Heart right ventricle (tissue), 16 donors: ENCODE data around the gene RNF115. TPM values are rescaled to one million over a fixed set of nuclear protein-coding genes. Genes with fewer than 3 reads are reported as not detected.

ENCODE experiments used
- ATAC-seq, 8 donors: fragments of 200-7000 bp; cut with Tn5 transposase; one replicate each; pipeline ENCODE4 v1.9.1; 2020; ENCODE audit warnings: mild to moderate bottlenecking in 8 of 8, moderate library complexity in 8 of 8, moderate number of reproducible peaks in 1 of 8
- DNase-seq, 2 donors: peaks; one replicate each; pipeline ENCODE4 v3.0.0-alpha.2; 2020
- H3K27ac ChIP-seq, 10 donors: fragments of 200-600 bp; sonication (generic) in 2 of 10; one replicate each; pipeline versions ENCODE4 v1.5.0 to v1.8.0; 2020 to 2022; ENCODE audit warnings: mild to moderate bottlenecking in 3 of 10
- H3K27me3 ChIP-seq, 7 donors: fragments of 200-600 bp; one replicate each; pipeline ENCODE4 v1.8.0; 2021 to 2022; ENCODE audit warnings: mild to moderate bottlenecking in 2 of 7
- H3K36me3 ChIP-seq, 9 donors: fragments of 200-600 bp; sonication (generic) in 1 of 9; one replicate each; pipeline versions ENCODE4 v1.5.0 to v1.8.0; 2020 to 2022; ENCODE audit warnings: mild to moderate bottlenecking in 2 of 9
- H3K4me1 ChIP-seq, 9 donors: fragments of 200-600 bp; sonication (generic) in 1 of 9; one replicate each; pipeline versions ENCODE4 v1.5.0 to v1.8.0; 2020 to 2022; ENCODE audit warnings: mild to moderate bottlenecking in 4 of 9
- H3K4me3 ChIP-seq, 10 donors: fragments of 200-600 bp; sonication (generic) in 2 of 10; one replicate each; pipeline versions ENCODE4 v1.5.0 to v1.8.0; 2020 to 2022; ENCODE audit warnings: mild to moderate bottlenecking in 7 of 10, moderate library complexity in 2 of 10
- H3K9me3 ChIP-seq, 11 donors: fragments of 200-600 bp in 10 of 11; sonication (generic) in 2 of 11; one replicate each; pipeline versions ENCODE4 v1.5.0 to v1.8.0; 2013 to 2022; ENCODE audit warnings: mild to moderate bottlenecking in 2 of 11, control low read depth in 1 of 11, moderate library complexity in 1 of 11
- CTCF ChIP-seq, 9 donors: fragments of 200-600 bp; sonication (generic) in 2 of 9; IDR thresholded peaks; one replicate each; pipeline versions ENCODE4 v1.5.0 to v1.8.0; 2021 to 2022; ENCODE audit warnings: antibody characterized with exemption in 9 of 9, mild to moderate bottlenecking in 5 of 9, moderate library complexity in 1 of 9
- WGBS, 2 donors: extraction: QIAGEN DNeasy Blood & Tissue Kit; methylation state at CpG; one replicate each; pipeline ENCODE4 v1.1.7; 2013; ENCODE audit warnings: inconsistent platforms in 1 of 2; 5-methylcytosine and 5-hydroxymethylcytosine counted together
- intact Hi-C, 10 donors: fragments of 100-400 bp; cut with DNase I; formaldehyde crosslinking; loops; one replicate each; pipeline versions ENCODE4 v1.11.1 to v1.14.2; 2022
- polyA plus RNA-seq, 2 donors: library from polyadenylated mRNA; stranded (reverse); fragments of 200-250 nt; gene quantifications; one replicate each; pipeline ENCODE4 v1.2.3, GENCODE V29; 2013
- total RNA-seq, 10 donors: library from RNA; stranded (reverse); fragmentation: NEBNext Ultra II Directional in 3 of 10; extraction: Animal tissue kit (Norgen Biotek cat#: 25700) in 3 of 10; gene quantifications; one replicate each; pipeline versions ENCODE4 v1.2.1 to v1.2.4, GENCODE V29; 2021 to 2023
- donor health status: Arrhythmogenic right ventricular cardiomyopathy.
- donor health status: ischemic (EF 13 %, LVEDD 7.1; RV severe dilation, severe dysfunction).
- donor health status: healthy with polysubstance abuse.
- donor health status: DM: no; HTN: yes; CAD: no.
- donor health status: DM: no; HTN: no; CAD: no.
- donor health status: ischemic (EF 25% LVEDD 6.9; RV normal size, moderate dysfunction).
- donor health status: ischemic (EF 25% LVEDD 5.7; RV mildly dilated, moderate dysfunction).
- donor health status: healthy.
- donor health status: DM: yes; HTN: yes; CAD: no.
- donor health status: Ischemic cardiomyopathy.
- donor health status: ischemic (EF 35%, LVEDD 5.7; RV mildly dilated, moderate dysfunction).
- donor health status: nonischemic (EF 11% LVEDD 7.7; RV severe dilation, severe dysfunction).
- donor health status: DM: yes; HTN: yes; CAD: no.
- donor health status: PGD.
- donor health status: ischemic (EF 29% LVEDD 5.4; RV normal size, mild dysfunction).
- donor health status: nonischemic (EF 23%, LVEDD 6.1; RV moderate dilation, normal function).

The RNF115 gene
- total and polyA plus RNA-seq, 12 donors, result 12.8 to 99.0 (median 48.9) TPM

GRCh38 chr1:145847827-145848226 lies 23.9 kb upstream of the RNF115 start:
- DNase-seq (no peak), ATAC-seq (no peak)
- no peak for TF ChIP-seq CTCF (IDR thresholded peaks at IDR 0.05)
- Histone ChIP-seq H3K36me3 (peaks cover 0 to 66% (median 33%) of the 10 kb centered on the region in 9 donors), H3K27ac (no peak overlapping the region), H3K4me1 (peaks cover 0 to 19% (median 16%) of the 10 kb centered on the region in 9 donors), H3K4me3 (no peak overlapping the region), H3K9me3 (no peaks in the 10 kb centered on the region), H3K27me3 (no peaks in the 10 kb centered on the region)
- 76% methylated on average over 3 of the region's 3 CpGs for WGBS, 2 donors
- intact Hi-C loops, result loop anchor here in 8 of 10 donors (5.0 to 10.0 kb wide), 9 partner anchors 63 to 169 kb away; partner anchors contain the start of genes ITGA10 (in 3 of the 8) and PEX11B (in 3 of the 8)

GRCh38 chr1:145846201-145846612 lies 22.3 kb upstream of the RNF115 start:
- WGBS, 2 donors, result 66 to 74% methylated on average over 3 of the region's 3 CpGs
- H3K9me3 ChIP-seq, result no peaks in the 10 kb centered on the region
- peak in 1 of 2 donors; percentile 13 for DNase-seq
- intact Hi-C loops, result loop anchor here in 8 of 10 donors (5.0 to 10.0 kb wide), 9 partner anchors 61 to 171 kb away; partner anchors contain the start of genes ITGA10 (in 3 of the 8) and PEX11B (in 3 of the 8)
- H3K36me3 ChIP-seq, result peaks cover 0 to 66% (median 39%) of the 10 kb centered on the region in 9 donors
- peaks cover 0 to 19% (median 16%) of the 10 kb centered on the region in 9 donors for H3K4me1 ChIP-seq
- H3K4me3 ChIP-seq, result peak overlapping the region in 9 of 10 donors; percentile 40 to 69 (median 65)
- no peaks in the 10 kb centered on the region for H3K27me3 ChIP-seq
- peak; percentile 35 to 72 (median 54) for ATAC-seq
- peak overlapping the region in 9 of 10 donors; percentile 48 to 86 (median 81) for H3K27ac ChIP-seq
- peak; percentile 15 to 65 (median 49) for TF ChIP-seq CTCF (IDR thresholded peaks at IDR 0.05)

GRCh38 chr1:145845514-145846161 lies 21.7 kb upstream of the RNF115 start, which contains the start of gene NUDT17:
TSS of gene NUDT17 (plus strand) at chr1:145845630. CDS start at chr1:145845641, 11 bp downstream.
- DNase-seq (peak; percentile 77 to 83), ATAC-seq (peak; percentile 82 to 94 (median 90))
- Histone ChIP-seq H3K4me3 (peak within 1 kb of the TSS; percentile 14 to 69 (median 65)), H3K9me3 (no peaks in the 10 kb centered on the region), H3K36me3 (peaks cover 0 to 66% (median 36%) of the 10 kb centered on the region in 9 donors), H3K27ac (peak within 1 kb of the TSS in 9 of 10 donors; percentile 48 to 86 (median 81)), H3K27me3 (no peaks in the 10 kb centered on the region), H3K4me1 (peaks cover 0 to 19% (median 16%) of the 10 kb centered on the region in 9 donors)
- 2% methylated on average over 50 of the region's 50 CpGs for WGBS, 2 donors
- peak; percentile 92 to 99 (median 96) for TF ChIP-seq CTCF (IDR thresholded peaks at IDR 0.05)
- intact Hi-C loops, result loop anchor here (1.0 to 10.0 kb wide), 11 partner anchors 41 to 172 kb away; partner anchors contain the start of genes ITGA10 (in 3 of the 10) and PEX11B (in 3 of the 10)

GRCh38 chr1:145845144-145845513 lies 21.2 kb upstream of the RNF115 start:
- peak overlapping the region in 9 of 10 donors; percentile 48 to 86 (median 81) for H3K27ac ChIP-seq
- H3K4me1 ChIP-seq, result peaks cover 0 to 19% (median 16%) of the 10 kb centered on the region in 9 donors
- H3K36me3 ChIP-seq, result peaks cover 0 to 66% (median 34%) of the 10 kb centered on the region in 9 donors
- H3K27me3 ChIP-seq, result no peaks in the 10 kb centered on the region
- 19 to 21% methylated on average over 4 of the region's 4 CpGs for WGBS, 2 donors
- ATAC-seq (peak in 7 of 8 donors; percentile 8 to 53 (median 39)), DNase-seq (no peak)
- no peak for TF ChIP-seq CTCF (IDR thresholded peaks at IDR 0.05)
- intact Hi-C loops, result loop anchor here (1.0 to 10.0 kb wide), 11 partner anchors 41 to 172 kb away; partner anchors contain the start of genes ITGA10 (in 3 of the 10) and PEX11B (in 3 of the 10)
- no peaks in the 10 kb centered on the region for H3K9me3 ChIP-seq
- peak overlapping the region; percentile 14 to 69 (median 65) for H3K4me3 ChIP-seq
